ENCODE data around the gene CCNE1.

Gene CCNE1

GRCh38 chr19:29811125-29812079 is at the start of gene CCNE1:
Gene CCNE1, plus strand, starts transcription at chr19:29811991. Its CDS starts 565 bp downstream, at chr19:29812556.
- DNase-seq (ENCODE audit: low read depth, low spot score): peak; percentile 87

- no peak for DNase-seq (ENCODE audit: low read depth, low spot score)
These were observed 48.6 kb upstream of the CCNE1 start for GRCh38 chr19:29763196-29763595.

GRCh38 chr19:29764361-29764760 is 47.4 kb upstream of the CCNE1 start:
- DNase-seq (ENCODE audit: low read depth, low spot score): no peak

- no peak for DNase-seq (ENCODE audit: low read depth, low spot score)
These were observed 45.7 kb upstream of the CCNE1 start for GRCh38 chr19:29766100-29766499.

- DNase-seq (ENCODE audit: low read depth, low spot score): no peak
These were observed 44.6 kb upstream of the CCNE1 start for GRCh38 chr19:29767039-29767735.

GRCh38 chr19:29768166-29768565 is 43.6 kb upstream of the CCNE1 start:
- DNase-seq (ENCODE audit: low read depth, low spot score): no peak

- DNase-seq (ENCODE audit: low read depth, low spot score): no peak
These were observed 41.8 kb upstream of the CCNE1 start for GRCh38 chr19:29769997-29770396.

GRCh38 chr19:29770648-29771047 is 41.1 kb upstream of the CCNE1 start:
- no peak for DNase-seq (ENCODE audit: low read depth, low spot score)

- DNase-seq (ENCODE audit: low read depth, low spot score): no peak
These were observed 39.9 kb upstream of the CCNE1 start for GRCh38 chr19:29771708-29772414.

GRCh38 chr19:29772696-29773095 is 39.1 kb upstream of the CCNE1 start:
- no peak for DNase-seq (ENCODE audit: low read depth, low spot score)

GRCh38 chr19:29773141-29773540 is 38.6 kb upstream of the CCNE1 start:
- DNase-seq (ENCODE audit: low read depth, low spot score): no peak

- DNase-seq (ENCODE audit: low read depth, low spot score): no peak
These were observed 37.7 kb upstream of the CCNE1 start for GRCh38 chr19:29774126-29774525.

GRCh38 chr19:29777781-29778309 is 33.9 kb upstream of the CCNE1 start:
- no peak for DNase-seq (ENCODE audit: low read depth, low spot score)

GRCh38 chr19:29779921-29780320 is 31.9 kb upstream of the CCNE1 start:
- no peak for DNase-seq (ENCODE audit: low read depth, low spot score)

GRCh38 chr19:29781386-29782259 is 30.2 kb upstream of the CCNE1 start:
- no peak for DNase-seq (ENCODE audit: low read depth, low spot score)

- no peak for DNase-seq (ENCODE audit: low read depth, low spot score)
These were observed 29.6 kb upstream of the CCNE1 start for GRCh38 chr19:29782260-29782580.

- no peak for DNase-seq (ENCODE audit: low read depth, low spot score)
These were observed 28.1 kb upstream of the CCNE1 start for GRCh38 chr19:29783627-29784190.

GRCh38 chr19:29784598-29785223 is 27.1 kb upstream of the CCNE1 start:
- DNase-seq (ENCODE audit: low read depth, low spot score): no peak

GRCh38 chr19:29785360-29785759 is 26.4 kb upstream of the CCNE1 start:
- DNase-seq (ENCODE audit: low read depth, low spot score): no peak

- no peak for DNase-seq (ENCODE audit: low read depth, low spot score)
These were observed 25.7 kb upstream of the CCNE1 start for GRCh38 chr19:29785955-29786589.
